Transverse colon (tissue), 3 donors: Measurements from ENCODE around the gene TTC4.

ENCODE experiments used
- EP300 ChIP-seq: sonication (generic); formaldehyde crosslinking; IDR thresholded peaks from one replicate; pipeline ENCODE4 v1.6.1; 2017; ENCODE audit warnings: antibody characterized with exemption, low read depth
- POLR2A ChIP-seq: fragments of 450-650 bp; IDR thresholded peaks from one replicate; pipeline ENCODE4 v1.6.1; 2016; ENCODE audit warnings: antibody characterized with exemption, mild to moderate bottlenecking, moderate library complexity
- TF ChIP-seq, protein P1 (sequence below), 5 experiments: fragments of 200-600 bp in 3 of 5; fragments of 450-650 bp in 2 of 5; sonication (generic) in 3 of 5; IDR thresholded peaks; 1 replicate in 2 of 5; 2 replicates in 3 of 5; pipeline ENCODE4 v1.5.1; 2016 to 2017; ENCODE audit warnings: antibody characterized with exemption in 5 of 5, inconsistent platforms in 3 of 5, mild to moderate bottlenecking in 2 of 5, moderate library complexity in 1 of 5

DNA sequence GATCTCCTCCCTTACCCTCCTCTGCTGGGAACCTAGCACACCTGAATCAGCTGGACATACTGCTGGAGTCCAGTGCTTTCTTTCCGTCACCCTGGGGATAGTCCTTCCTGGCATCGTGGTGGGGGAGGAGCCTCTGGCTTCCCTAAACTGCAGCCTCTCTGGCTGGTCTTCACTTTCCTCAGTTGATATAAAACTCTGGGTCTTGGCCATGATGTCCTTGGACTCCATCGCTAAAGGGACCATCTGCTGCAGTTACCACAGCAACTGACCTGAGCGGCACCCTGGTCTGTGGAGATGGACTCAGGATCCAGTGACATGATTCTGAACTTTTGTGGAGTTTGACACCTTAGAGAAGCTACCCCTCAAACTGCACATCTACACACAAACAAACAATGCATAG, 25.9 kb downstream of the TTC4 start:
- TF ChIP-seq, protein P1, sequence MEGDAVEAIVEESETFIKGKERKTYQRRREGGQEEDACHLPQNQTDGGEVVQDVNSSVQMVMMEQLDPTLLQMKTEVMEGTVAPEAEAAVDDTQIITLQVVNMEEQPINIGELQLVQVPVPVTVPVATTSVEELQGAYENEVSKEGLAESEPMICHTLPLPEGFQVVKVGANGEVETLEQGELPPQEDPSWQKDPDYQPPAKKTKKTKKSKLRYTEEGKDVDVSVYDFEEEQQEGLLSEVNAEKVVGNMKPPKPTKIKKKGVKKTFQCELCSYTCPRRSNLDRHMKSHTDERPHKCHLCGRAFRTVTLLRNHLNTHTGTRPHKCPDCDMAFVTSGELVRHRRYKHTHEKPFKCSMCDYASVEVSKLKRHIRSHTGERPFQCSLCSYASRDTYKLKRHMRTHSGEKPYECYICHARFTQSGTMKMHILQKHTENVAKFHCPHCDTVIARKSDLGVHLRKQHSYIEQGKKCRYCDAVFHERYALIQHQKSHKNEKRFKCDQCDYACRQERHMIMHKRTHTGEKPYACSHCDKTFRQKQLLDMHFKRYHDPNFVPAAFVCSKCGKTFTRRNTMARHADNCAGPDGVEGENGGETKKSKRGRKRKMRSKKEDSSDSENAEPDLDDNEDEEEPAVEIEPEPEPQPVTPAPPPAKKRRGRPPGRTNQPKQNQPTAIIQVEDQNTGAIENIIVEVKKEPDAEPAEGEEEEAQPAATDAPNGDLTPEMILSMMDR (IDR thresholded peaks at IDR 0.05) = no peak
- no peak for TF ChIP-seq EP300
- no peak for TF ChIP-seq POLR2A
